PFSK-1 (cell line): ENCODE measurements around the gene USP2.

Experiments
- POLR2AphosphoS5 ChIP-seq: IDR thresholded peaks from 2 replicates; pipeline ENCODE4 v1.6.1; 2012; ENCODE audit warnings: low read depth, mild to moderate bottlenecking, control low read depth, low read length, moderate library complexity
- TF ChIP-seq, protein P1 (sequence below), 2 experiments: IDR thresholded peaks; 2 replicates each; pipeline versions ENCODE4 v1.6.1 to v1.8.0; 2011 to 2012; ENCODE audit warnings: low read depth in 2 of 2, low read length in 2 of 2, control low read depth in 1 of 2, inconsistent platforms in 1 of 2, mild to moderate bottlenecking in 1 of 2, moderate library complexity in 1 of 2; ENCODE audit not compliant: insufficient read depth in 1 of 2

GRCh38 chr11:119340335-119341221 is 40.9 kb downstream of the USP2 start, which contains the start of gene C1QTNF5:
- no peak for TF ChIP-seq POLR2AphosphoS5
- TF ChIP-seq, protein P1, sequence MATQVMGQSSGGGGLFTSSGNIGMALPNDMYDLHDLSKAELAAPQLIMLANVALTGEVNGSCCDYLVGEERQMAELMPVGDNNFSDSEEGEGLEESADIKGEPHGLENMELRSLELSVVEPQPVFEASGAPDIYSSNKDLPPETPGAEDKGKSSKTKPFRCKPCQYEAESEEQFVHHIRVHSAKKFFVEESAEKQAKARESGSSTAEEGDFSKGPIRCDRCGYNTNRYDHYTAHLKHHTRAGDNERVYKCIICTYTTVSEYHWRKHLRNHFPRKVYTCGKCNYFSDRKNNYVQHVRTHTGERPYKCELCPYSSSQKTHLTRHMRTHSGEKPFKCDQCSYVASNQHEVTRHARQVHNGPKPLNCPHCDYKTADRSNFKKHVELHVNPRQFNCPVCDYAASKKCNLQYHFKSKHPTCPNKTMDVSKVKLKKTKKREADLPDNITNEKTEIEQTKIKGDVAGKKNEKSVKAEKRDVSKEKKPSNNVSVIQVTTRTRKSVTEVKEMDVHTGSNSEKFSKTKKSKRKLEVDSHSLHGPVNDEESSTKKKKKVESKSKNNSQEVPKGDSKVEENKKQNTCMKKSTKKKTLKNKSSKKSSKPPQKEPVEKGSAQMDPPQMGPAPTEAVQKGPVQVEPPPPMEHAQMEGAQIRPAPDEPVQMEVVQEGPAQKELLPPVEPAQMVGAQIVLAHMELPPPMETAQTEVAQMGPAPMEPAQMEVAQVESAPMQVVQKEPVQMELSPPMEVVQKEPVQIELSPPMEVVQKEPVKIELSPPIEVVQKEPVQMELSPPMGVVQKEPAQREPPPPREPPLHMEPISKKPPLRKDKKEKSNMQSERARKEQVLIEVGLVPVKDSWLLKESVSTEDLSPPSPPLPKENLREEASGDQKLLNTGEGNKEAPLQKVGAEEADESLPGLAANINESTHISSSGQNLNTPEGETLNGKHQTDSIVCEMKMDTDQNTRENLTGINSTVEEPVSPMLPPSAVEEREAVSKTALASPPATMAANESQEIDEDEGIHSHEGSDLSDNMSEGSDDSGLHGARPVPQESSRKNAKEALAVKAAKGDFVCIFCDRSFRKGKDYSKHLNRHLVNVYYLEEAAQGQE (IDR thresholded peaks at IDR 0.05; ENCODE audit: insufficient read depth in 1 of 2, low read depth in 2 of 2, low read length in 2 of 2): no peak
